Kidney (tissue), 14 donors: ENCODE results near the gene NFE2L2. TPM values are rescaled to one million over a fixed set of nuclear protein-coding genes. Genes with fewer than 3 reads are reported as not detected.

ENCODE experiments used
- DNase-seq, 5 donors: peaks; one replicate each; pipeline ENCODE4 v3.0.0-alpha.2; 2013 to 2020
- FAIRE-seq: peaks from 2 replicates; lab custom pipeline; 2012; peaks lifted over from hg19 to GRCh38; lab: Jason Lieb, UNC
- H3K27ac ChIP-seq, 2 donors: one replicate each; pipeline ENCODE4 v1.7.0; 2013; ENCODE audit warnings: low read depth in 2 of 2, low read length in 2 of 2, inconsistent platforms in 1 of 2
- H3K27me3 ChIP-seq: one replicate; pipeline ENCODE4 v1.7.1; 2013; ENCODE audit warnings: low read length, inconsistent platforms; ENCODE audit not compliant: control insufficient read depth, insufficient read depth
- H3K36me3 ChIP-seq, 3 donors: one replicate each; pipeline versions ENCODE4 v1.7.0 to v1.7.1; 2013; ENCODE audit warnings: low read length in 3 of 3, control low read depth in 1 of 3, inconsistent platforms in 1 of 3; ENCODE audit not compliant: insufficient read depth in 3 of 3, control insufficient read depth in 2 of 3
- H3K4me1 ChIP-seq, 3 donors: one replicate each; pipeline versions ENCODE4 v1.7.0 to v1.7.1; 2013; ENCODE audit warnings: low read length in 3 of 3, inconsistent platforms in 1 of 3, low read depth in 1 of 3; ENCODE audit not compliant: control insufficient read depth in 2 of 3, insufficient read depth in 2 of 3
- H3K4me3 ChIP-seq, 3 donors: one replicate each; pipeline versions ENCODE4 v1.7.0 to v1.8.1; 2013; ENCODE audit warnings: low read length in 3 of 3, control low read depth in 1 of 3, inconsistent platforms in 1 of 3
- H3K9ac ChIP-seq, 3 donors: one replicate each; pipeline versions ENCODE4 v1.7.0 to v1.7.1; 2013; ENCODE audit warnings: low read length in 3 of 3, control low read depth in 1 of 3, inconsistent platforms in 1 of 3
- H3K9me3 ChIP-seq, 3 donors: one replicate each; pipeline versions ENCODE4 v1.7.0 to v1.7.1; 2013; ENCODE audit warnings: low read length in 3 of 3, control low read depth in 1 of 3, inconsistent platforms in 1 of 3; ENCODE audit not compliant: control insufficient read depth in 2 of 3, insufficient read depth in 1 of 3
- intact Hi-C: fragments of 100-400 bp; cut with DNase I; formaldehyde crosslinking; loops from one replicate; pipeline ENCODE4 v1.11.1; 2022
- polyA plus RNA-seq: library from polyadenylated mRNA; stranded (reverse); fragments of 350-450 nt; fragmentation: Illumina TruSeq; extraction: RNeasy Lipid Tissue Mini Kit (QIAGEN cat#74804); gene quantifications from one replicate; pipeline ENCODE4 v1.2.3, GENCODE V29; 2014; ENCODE audit warnings: low read depth, low replicate concordance; ENCODE audit not compliant: insufficient read depth
- total RNA-seq: library from RNA; stranded (reverse); fragmentation: NEBNext Ultra II Directional; extraction: Animal tissue kit (Norgen Biotek cat#: 25700); gene quantifications from one replicate; pipeline ENCODE4 v1.2.1, GENCODE V29; 2021
- TF ChIP-seq, protein P1 (sequence below): IDR thresholded peaks from 3 replicates; pipeline ENCODE4 v1.5.1; 2012; ENCODE audit warnings: mild to moderate bottlenecking, moderate library complexity, borderline replicate concordance; ENCODE audit not compliant: insufficient read depth; ENCODE audit errors: extremely low read depth
- donor health status: control.
- donor health status: control.
- donor health status: control.
- donor health status: control.
- donor health status: control.
- donor health status: DM: yes; HTN: yes; CAD: no.
- donor health status: Normal renal cell carcinoma (clear cell type).

Gene NFE2L2
- total and polyA plus RNA-seq, 2 donors from 2014 or later = 105 to 149 TPM

DNA sequence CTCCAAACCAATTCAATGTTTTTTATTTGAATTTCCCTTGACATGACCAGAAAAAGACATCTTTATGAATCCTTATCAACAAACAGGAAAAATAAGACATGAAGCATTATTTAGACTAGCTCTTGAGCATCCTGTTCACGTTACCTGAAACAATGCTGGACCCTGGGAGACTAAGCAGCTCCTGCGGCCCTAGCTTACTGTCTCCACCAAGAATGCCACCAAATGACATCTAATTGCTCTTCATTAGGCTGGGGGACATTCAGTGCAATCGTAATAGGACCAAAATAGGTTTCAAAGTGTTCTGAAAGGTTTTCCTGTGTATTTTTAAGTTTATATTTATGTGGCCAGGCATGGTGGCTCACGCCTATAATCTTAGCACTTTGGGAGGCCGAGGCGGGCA, 25.5 kb downstream of the NFE2L2 start:
- intact Hi-C loops = no loop called here
- TF ChIP-seq, protein P1, sequence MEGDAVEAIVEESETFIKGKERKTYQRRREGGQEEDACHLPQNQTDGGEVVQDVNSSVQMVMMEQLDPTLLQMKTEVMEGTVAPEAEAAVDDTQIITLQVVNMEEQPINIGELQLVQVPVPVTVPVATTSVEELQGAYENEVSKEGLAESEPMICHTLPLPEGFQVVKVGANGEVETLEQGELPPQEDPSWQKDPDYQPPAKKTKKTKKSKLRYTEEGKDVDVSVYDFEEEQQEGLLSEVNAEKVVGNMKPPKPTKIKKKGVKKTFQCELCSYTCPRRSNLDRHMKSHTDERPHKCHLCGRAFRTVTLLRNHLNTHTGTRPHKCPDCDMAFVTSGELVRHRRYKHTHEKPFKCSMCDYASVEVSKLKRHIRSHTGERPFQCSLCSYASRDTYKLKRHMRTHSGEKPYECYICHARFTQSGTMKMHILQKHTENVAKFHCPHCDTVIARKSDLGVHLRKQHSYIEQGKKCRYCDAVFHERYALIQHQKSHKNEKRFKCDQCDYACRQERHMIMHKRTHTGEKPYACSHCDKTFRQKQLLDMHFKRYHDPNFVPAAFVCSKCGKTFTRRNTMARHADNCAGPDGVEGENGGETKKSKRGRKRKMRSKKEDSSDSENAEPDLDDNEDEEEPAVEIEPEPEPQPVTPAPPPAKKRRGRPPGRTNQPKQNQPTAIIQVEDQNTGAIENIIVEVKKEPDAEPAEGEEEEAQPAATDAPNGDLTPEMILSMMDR = no peak
- Histone ChIP-seq H3K4me3 (no peak overlapping the region), H3K27ac (peak overlapping the region in 1 of 2 donors; percentile 85), H3K27me3 (no peaks in the 10 kb centered on the region), H3K9ac (no peak overlapping the region), H3K36me3 (peaks cover 0 to 4% (median 0%) of the 10 kb centered on the region in 3 donors), H3K9me3 (no peaks in the 10 kb centered on the region), H3K4me1 (peaks cover 11 to 55% (median 45%) of the 10 kb centered on the region in 3 donors)
- FAIRE-seq (no peak), DNase-seq (no peak)

DNA sequence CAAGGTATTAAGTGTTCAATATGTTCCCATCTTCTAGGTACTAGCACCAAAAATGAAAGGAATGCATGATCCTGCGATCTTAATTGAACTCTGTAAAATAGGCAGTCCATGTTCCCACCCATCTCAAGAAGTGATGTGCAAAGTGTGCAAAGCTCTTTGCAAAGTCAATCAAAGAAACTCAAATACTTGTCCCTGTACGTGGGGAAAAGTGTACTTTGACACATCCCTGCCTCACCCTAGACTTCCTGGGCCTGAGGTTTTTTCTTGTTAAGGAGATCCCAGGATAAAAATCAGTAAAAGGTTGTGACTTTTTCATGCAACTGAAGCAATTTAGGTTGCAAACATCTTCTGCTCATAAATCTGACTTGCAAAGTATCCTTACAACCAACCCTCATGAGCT, 26.6 kb downstream of the NFE2L2 start:
- H3K9me3 ChIP-seq = no peaks in the 10 kb centered on the region
- DNase-seq (no peak), FAIRE-seq (no peak)
- peaks cover 5 to 14% (median 7%) of the 10 kb centered on the region in 3 donors for H3K36me3 ChIP-seq
- no peak overlapping the region for H3K27ac ChIP-seq
- H3K4me3 ChIP-seq = no peak overlapping the region
- H3K4me1 ChIP-seq = peaks cover 8 to 48% (median 39%) of the 10 kb centered on the region in 3 donors
- TF ChIP-seq, protein P1 = no peak
- H3K27me3 ChIP-seq = no peaks in the 10 kb centered on the region
- intact Hi-C loops = no loop called here
- H3K9ac ChIP-seq = no peak overlapping the region

DNA sequence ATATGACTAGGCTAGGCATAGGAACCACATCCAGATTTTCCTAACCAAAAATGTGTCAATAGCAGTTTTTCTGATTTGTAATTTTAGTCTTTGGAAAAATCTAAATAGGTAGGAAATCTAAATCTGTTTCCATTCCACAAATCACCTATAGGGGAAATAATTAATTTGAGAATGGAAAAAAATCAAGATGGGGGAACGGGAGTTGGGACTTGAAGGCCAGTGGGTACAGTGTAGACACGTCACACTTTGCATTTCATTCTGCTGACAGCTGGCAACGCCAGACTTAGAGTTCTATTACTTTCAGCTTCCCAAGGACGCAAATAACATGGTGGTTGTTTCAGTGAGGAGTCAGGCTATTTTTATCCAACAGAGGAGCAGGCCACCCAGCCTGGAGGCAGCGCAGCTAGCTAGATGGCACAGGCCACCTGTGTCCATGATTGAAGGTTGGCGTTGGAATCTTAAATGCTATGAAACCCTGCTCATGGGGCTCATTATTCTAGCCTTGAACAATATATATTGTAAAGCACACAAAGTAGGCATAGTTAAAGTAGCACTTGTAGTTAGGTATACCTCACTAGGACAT, 28.6 kb downstream of the NFE2L2 start:
- no peak for FAIRE-seq

More for the DNA sequence above, 28.6 kb downstream of the NFE2L2 start:
- Histone ChIP-seq H3K27me3 (no peaks in the 10 kb centered on the region), H3K36me3 (peaks cover 10 to 33% (median 25%) of the 10 kb centered on the region in 3 donors), H3K9ac (no peak overlapping the region), H3K27ac (no peak overlapping the region), H3K4me3 (no peak overlapping the region), H3K9me3 (no peaks in the 10 kb centered on the region), H3K4me1 (peaks cover 0 to 35% (median 32%) of the 10 kb centered on the region in 3 donors)
- intact Hi-C loops = no loop called here
- TF ChIP-seq, protein P1 = no peak
- no peak for DNase-seq
